Measurements from ENCODE around the gene B3GAT1.

- TF ChIP-seq CTCF (IDR thresholded peaks at IDR 0.05; ENCODE audit: borderline replicate concordance, extremely low read depth, low read length, poor library complexity, severe bottlenecking) (no peak), EZH2 (IDR thresholded peaks at IDR 0.05; ENCODE audit: borderline replicate concordance, low read depth, low read length, severe bottlenecking) (no peak)
These were observed 21.2 kb upstream of the B3GAT1 start for GRCh38 chr11:134433251-134433650.

Data from DND-41 (cell line).